ENCODE measurements around the gene SMARCA4.

Gene SMARCA4

GRCh38 chr19:11012507-11012906, 51.7 kb downstream of the SMARCA4 start:
- DNase-seq (ENCODE audit: low spot score) = no peak

- no peak for DNase-seq (ENCODE audit: low spot score)
Observed at GRCh38 chr19:11013771-11014170, 52.9 kb downstream of the SMARCA4 start.

- no peak for DNase-seq (ENCODE audit: low spot score)
Observed at GRCh38 chr19:11014403-11014911, 53.6 kb downstream of the SMARCA4 start.

- DNase-seq (ENCODE audit: low spot score) = no peak
Observed at GRCh38 chr19:11016631-11017030, 55.8 kb downstream of the SMARCA4 start.

- no peak for DNase-seq (ENCODE audit: low spot score)
Observed at GRCh38 chr19:11017275-11018035, 56.6 kb downstream of the SMARCA4 start.

- no peak for DNase-seq (ENCODE audit: low spot score)
Observed at GRCh38 chr19:11018179-11018578, 57.3 kb downstream of the SMARCA4 start.

GRCh38 chr19:11018763-11019162, 57.9 kb downstream of the SMARCA4 start:
- no peak for DNase-seq (ENCODE audit: low spot score)

- no peak for DNase-seq (ENCODE audit: low spot score)
Observed at GRCh38 chr19:11019262-11019661, 58.4 kb downstream of the SMARCA4 start.

GRCh38 chr19:11019824-11020223, 59.0 kb downstream of the SMARCA4 start:
- DNase-seq (ENCODE audit: low spot score) = no peak

- no peak for DNase-seq (ENCODE audit: low spot score)
Observed at GRCh38 chr19:11020423-11020822, 59.6 kb downstream of the SMARCA4 start.

- no peak for DNase-seq (ENCODE audit: low spot score)
Observed at GRCh38 chr19:11020982-11021759, 60.3 kb downstream of the SMARCA4 start.

GRCh38 chr19:11021760-11022144, 60.9 kb downstream of the SMARCA4 start:
- DNase-seq (ENCODE audit: low spot score) = no peak

GRCh38 chr19:11023016-11023415, 62.2 kb downstream of the SMARCA4 start:
- DNase-seq (ENCODE audit: low spot score) = no peak

GRCh38 chr19:11023710-11024109, 62.9 kb downstream of the SMARCA4 start:
- no peak for DNase-seq (ENCODE audit: low spot score)

- no peak for DNase-seq (ENCODE audit: low spot score)
Observed at GRCh38 chr19:11024259-11024658, 63.4 kb downstream of the SMARCA4 start.

- no peak for DNase-seq (ENCODE audit: low spot score)
Observed at GRCh38 chr19:11025006-11025405, 64.2 kb downstream of the SMARCA4 start.

GRCh38 chr19:11025445-11025844, 64.6 kb downstream of the SMARCA4 start:
- no peak for DNase-seq (ENCODE audit: low spot score)

GRCh38 chr19:11025997-11026396, 65.2 kb downstream of the SMARCA4 start:
- DNase-seq (ENCODE audit: low spot score) = no peak

- no peak for DNase-seq (ENCODE audit: low spot score)
Observed at GRCh38 chr19:11027381-11027780, 66.6 kb downstream of the SMARCA4 start.

- DNase-seq (ENCODE audit: low spot score) = no peak
Observed at GRCh38 chr19:11028146-11028545, 67.3 kb downstream of the SMARCA4 start.

- DNase-seq (ENCODE audit: low spot score) = no peak
Observed at GRCh38 chr19:11031421-11032070, 70.7 kb downstream of the SMARCA4 start.

GRCh38 chr19:11033251-11033650, 72.4 kb downstream of the SMARCA4 start:
- DNase-seq (ENCODE audit: low spot score) = no peak

- no peak for DNase-seq (ENCODE audit: low spot score)
Observed at GRCh38 chr19:11033763-11034162, 72.9 kb downstream of the SMARCA4 start.
